ENCODE data around the gene TRIM17.
"Not testable (repeated sequence)": the region's sequence is repeated elsewhere in the genome, so short reads cannot be mapped to it uniquely, and the experiment has no call there.

Gene TRIM17

GRCh38 chr1:228438266-228438665 lies 21.6 kb upstream of the TRIM17 start:
- H3K27me3 ChIP-seq (ENCODE audit: insufficient read depth, low read depth), result no peaks in the 10 kb centered on the region
- no peaks in the 10 kb centered on the region for H3K4me1 ChIP-seq (ENCODE audit: low read depth, poor library complexity, severe bottlenecking)
- no peak overlapping the region for H3K9ac ChIP-seq
- H3K27ac ChIP-seq, result no peak overlapping the region
- H2AFZ ChIP-seq (ENCODE audit: low read depth), result no peak overlapping the region
- no peaks in the 10 kb centered on the region for H3K79me2 ChIP-seq (ENCODE audit: insufficient read depth, low read depth)
- H3K4me2 ChIP-seq, result no peak overlapping the region
- H4K20me1 ChIP-seq (ENCODE audit: insufficient read depth), result no peaks in the 10 kb centered on the region
- no peak overlapping the region for H3K4me3 ChIP-seq (IDR thresholded peaks at IDR 0.05; ENCODE audit: insufficient read depth, low read depth, low read length)
- TF ChIP-seq, protein P1, sequence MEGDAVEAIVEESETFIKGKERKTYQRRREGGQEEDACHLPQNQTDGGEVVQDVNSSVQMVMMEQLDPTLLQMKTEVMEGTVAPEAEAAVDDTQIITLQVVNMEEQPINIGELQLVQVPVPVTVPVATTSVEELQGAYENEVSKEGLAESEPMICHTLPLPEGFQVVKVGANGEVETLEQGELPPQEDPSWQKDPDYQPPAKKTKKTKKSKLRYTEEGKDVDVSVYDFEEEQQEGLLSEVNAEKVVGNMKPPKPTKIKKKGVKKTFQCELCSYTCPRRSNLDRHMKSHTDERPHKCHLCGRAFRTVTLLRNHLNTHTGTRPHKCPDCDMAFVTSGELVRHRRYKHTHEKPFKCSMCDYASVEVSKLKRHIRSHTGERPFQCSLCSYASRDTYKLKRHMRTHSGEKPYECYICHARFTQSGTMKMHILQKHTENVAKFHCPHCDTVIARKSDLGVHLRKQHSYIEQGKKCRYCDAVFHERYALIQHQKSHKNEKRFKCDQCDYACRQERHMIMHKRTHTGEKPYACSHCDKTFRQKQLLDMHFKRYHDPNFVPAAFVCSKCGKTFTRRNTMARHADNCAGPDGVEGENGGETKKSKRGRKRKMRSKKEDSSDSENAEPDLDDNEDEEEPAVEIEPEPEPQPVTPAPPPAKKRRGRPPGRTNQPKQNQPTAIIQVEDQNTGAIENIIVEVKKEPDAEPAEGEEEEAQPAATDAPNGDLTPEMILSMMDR (conservative IDR thresholded peaks at IDR 0.05; ENCODE audit: low read depth, low read length), result no peak
- no peaks in the 10 kb centered on the region for H3K36me3 ChIP-seq (ENCODE audit: insufficient read depth)

GRCh38 chr1:228437424-228437962 lies 20.8 kb upstream of the TRIM17 start:
- Histone ChIP-seq H3K27ac (no peak overlapping the region), H3K27me3 (ENCODE audit: insufficient read depth, low read depth) (no peaks in the 10 kb centered on the region), H3K79me2 (ENCODE audit: insufficient read depth, low read depth) (no peaks in the 10 kb centered on the region), H3K4me2 (no peak overlapping the region), H4K20me1 (ENCODE audit: insufficient read depth) (no peaks in the 10 kb centered on the region), H3K9ac (no peak overlapping the region), H2AFZ (ENCODE audit: low read depth) (no peak overlapping the region), H3K36me3 (ENCODE audit: insufficient read depth) (no peaks in the 10 kb centered on the region), H3K4me3 (IDR thresholded peaks at IDR 0.05; ENCODE audit: insufficient read depth, low read depth, low read length) (no peak overlapping the region), H3K4me1 (ENCODE audit: low read depth, poor library complexity, severe bottlenecking) (no peaks in the 10 kb centered on the region)
- TF ChIP-seq, protein P1 (conservative IDR thresholded peaks at IDR 0.05; ENCODE audit: low read depth, low read length), result no peak

GRCh38 chr1:228434689-228435088 lies 18.0 kb upstream of the TRIM17 start:
- H3K79me2 ChIP-seq (ENCODE audit: insufficient read depth, low read depth), result no peaks in the 10 kb centered on the region
- H3K9ac ChIP-seq, result no peak overlapping the region
- H3K4me1 ChIP-seq (ENCODE audit: low read depth, poor library complexity, severe bottlenecking), result no peaks in the 10 kb centered on the region
- H3K4me3 ChIP-seq (IDR thresholded peaks at IDR 0.05; ENCODE audit: insufficient read depth, low read depth, low read length), result no peak overlapping the region
- no peaks in the 10 kb centered on the region for H4K20me1 ChIP-seq (ENCODE audit: insufficient read depth)
- H3K27ac ChIP-seq, result no peak overlapping the region
- H3K36me3 ChIP-seq (ENCODE audit: insufficient read depth), result no peaks in the 10 kb centered on the region
- H3K27me3 ChIP-seq (ENCODE audit: insufficient read depth, low read depth), result no peaks in the 10 kb centered on the region
- TF ChIP-seq, protein P1 (conservative IDR thresholded peaks at IDR 0.05; ENCODE audit: low read depth, low read length), result no peak
- H3K4me2 ChIP-seq, result no peak overlapping the region
- H2AFZ ChIP-seq (ENCODE audit: low read depth), result no peak overlapping the region

GRCh38 chr1:228433337-228434053 lies 16.8 kb upstream of the TRIM17 start:
- H3K4me2 ChIP-seq; H4K20me1 ChIP-seq (ENCODE audit: insufficient read depth); H3K36me3 ChIP-seq (ENCODE audit: insufficient read depth); H2AFZ ChIP-seq (ENCODE audit: low read depth); H3K79me2 ChIP-seq (ENCODE audit: insufficient read depth, low read depth); H3K27ac ChIP-seq; H3K4me3 ChIP-seq (IDR thresholded peaks at IDR 0.05; ENCODE audit: insufficient read depth, low read depth, low read length); H3K27me3 ChIP-seq (ENCODE audit: insufficient read depth, low read depth); H3K4me1 ChIP-seq (ENCODE audit: low read depth, poor library complexity, severe bottlenecking); H3K9ac ChIP-seq: not testable (repeated sequence)

- no peaks in the 10 kb centered on the region for H3K4me1 ChIP-seq (ENCODE audit: low read depth, poor library complexity, severe bottlenecking)
Observed at GRCh38 chr1:228430243-228430642, 13.6 kb upstream of the TRIM17 start.

More at GRCh38 chr1:228430243-228430642, 13.6 kb upstream of the TRIM17 start:
- no peak overlapping the region for H3K4me3 ChIP-seq (IDR thresholded peaks at IDR 0.05; ENCODE audit: insufficient read depth, low read depth, low read length)
- TF ChIP-seq, protein P1 (conservative IDR thresholded peaks at IDR 0.05; ENCODE audit: low read depth, low read length), result no peak
- no peaks in the 10 kb centered on the region for H3K27me3 ChIP-seq (ENCODE audit: insufficient read depth, low read depth)
- no peak overlapping the region for H3K27ac ChIP-seq
- H2AFZ ChIP-seq (ENCODE audit: low read depth), result no peak overlapping the region
- no peak overlapping the region for H3K4me2 ChIP-seq
- H3K9ac ChIP-seq, result no peak overlapping the region
- no peaks in the 10 kb centered on the region for H3K36me3 ChIP-seq (ENCODE audit: insufficient read depth)
- no peaks in the 10 kb centered on the region for H4K20me1 ChIP-seq (ENCODE audit: insufficient read depth)
- H3K79me2 ChIP-seq (ENCODE audit: insufficient read depth, low read depth), result no peaks in the 10 kb centered on the region

All from KMS-11 (cell line).